ENCODE measurements around the gene MAEL. TPM values are rescaled to one million over a fixed set of nuclear protein-coding genes. Genes with fewer than 3 reads are reported as not detected.

The MAEL gene
- total RNA-seq, 1 donor = 8.6 TPM

- H3K4me3 ChIP-seq (ENCODE audit: low read depth, low read length) = no peak overlapping the region
Measured at GRCh38 chr1:167054531-167054930, 65.5 kb downstream of the MAEL start.

GRCh38 chr1:167054946-167055630 lies 66.0 kb downstream of the MAEL start:
- no peak overlapping the region for H3K4me3 ChIP-seq (ENCODE audit: low read depth, low read length)
- TF ChIP-seq CTCF (IDR thresholded peaks at IDR 0.05; ENCODE audit: insufficient read depth, low read depth, low read length) = no peak
- no peak for DNase-seq (ENCODE audit: low read depth)

More at GRCh38 chr1:167054531-167054930, 65.5 kb downstream of the MAEL start:
- TF ChIP-seq CTCF (IDR thresholded peaks at IDR 0.05; ENCODE audit: insufficient read depth, low read depth, low read length) = no peak
- no peak for DNase-seq (ENCODE audit: low read depth)

- no peak for TF ChIP-seq CTCF (IDR thresholded peaks at IDR 0.05; ENCODE audit: insufficient read depth, low read depth, low read length)
- DNase-seq (ENCODE audit: low read depth) = no peak
Measured at GRCh38 chr1:167056529-167057231, 67.6 kb downstream of the MAEL start.

GRCh38 chr1:167057241-167057688 lies 68.2 kb downstream of the MAEL start:
- peak; percentile 10 for DNase-seq (ENCODE audit: low read depth)
- TF ChIP-seq CTCF (IDR thresholded peaks at IDR 0.05; ENCODE audit: insufficient read depth, low read depth, low read length) = peak; percentile 44
- no peak overlapping the region for H3K4me3 ChIP-seq (ENCODE audit: low read depth, low read length)

More at GRCh38 chr1:167056529-167057231, 67.6 kb downstream of the MAEL start:
- H3K4me3 ChIP-seq (ENCODE audit: low read depth, low read length) = no peak overlapping the region

GRCh38 chr1:167059045-167059808 lies 70.1 kb downstream of the MAEL start:
- peak; percentile 93 for TF ChIP-seq CTCF (IDR thresholded peaks at IDR 0.05; ENCODE audit: insufficient read depth, low read depth, low read length)
- DNase-seq (ENCODE audit: low read depth) = peak; percentile 57
- no peak overlapping the region for H3K4me3 ChIP-seq (ENCODE audit: low read depth, low read length)

- no peak for DNase-seq (ENCODE audit: low read depth)
- no peak for TF ChIP-seq CTCF (IDR thresholded peaks at IDR 0.05; ENCODE audit: insufficient read depth, low read depth, low read length)
- no peak overlapping the region for H3K4me3 ChIP-seq (ENCODE audit: low read depth, low read length)
Measured at GRCh38 chr1:167059809-167060107, 70.7 kb downstream of the MAEL start.
